IPS-NIHi7 (cell line): ENCODE data around the gene LYPD1.

Experiments
- DNase-seq: peaks from one replicate; pipeline ENCODE4 v3.0.0; 2012; ENCODE audit warnings: mixed read lengths; ENCODE audit errors: extremely low spot score

LYPD1 gene

DNA sequence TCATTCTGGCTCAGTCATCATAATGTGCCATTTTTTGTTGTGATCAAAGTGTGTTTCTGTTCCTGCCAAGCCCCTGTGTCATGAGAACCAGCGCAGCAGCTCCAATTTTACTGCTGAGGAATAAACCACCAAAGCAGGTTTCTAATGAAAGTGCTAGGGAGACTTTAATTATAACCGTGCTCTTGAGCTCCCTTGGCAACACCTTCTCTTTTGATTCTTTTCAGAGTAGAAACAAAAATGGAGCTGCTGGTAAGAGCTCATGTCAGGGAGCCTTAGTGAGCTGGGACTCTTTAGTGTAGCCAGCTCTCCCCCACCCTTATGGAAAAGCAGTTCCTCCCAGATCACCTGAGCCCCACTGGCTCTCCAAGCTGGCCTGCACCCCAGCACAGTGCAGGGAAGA is 74.3 kb downstream of the LYPD1 start:
- DNase-seq = no peak

- DNase-seq = no peak
Measured at GRCh38 chr2:132595186-132595585, 74.8 kb downstream of the LYPD1 start.
